SKM-1 (cell line): ENCODE data around the gene PHB1.
"Not testable (repeated sequence)": the region's sequence is repeated elsewhere in the genome, so short reads cannot be mapped to it uniquely, and the experiment has no call there.

ENCODE experiments used
- DNase-seq: peaks from one replicate; lab custom pipeline; 2025; ENCODE audit not compliant: unreplicated experiment; lab: John Stamatoyannopoulos, UW

PHB1 gene

DNA sequence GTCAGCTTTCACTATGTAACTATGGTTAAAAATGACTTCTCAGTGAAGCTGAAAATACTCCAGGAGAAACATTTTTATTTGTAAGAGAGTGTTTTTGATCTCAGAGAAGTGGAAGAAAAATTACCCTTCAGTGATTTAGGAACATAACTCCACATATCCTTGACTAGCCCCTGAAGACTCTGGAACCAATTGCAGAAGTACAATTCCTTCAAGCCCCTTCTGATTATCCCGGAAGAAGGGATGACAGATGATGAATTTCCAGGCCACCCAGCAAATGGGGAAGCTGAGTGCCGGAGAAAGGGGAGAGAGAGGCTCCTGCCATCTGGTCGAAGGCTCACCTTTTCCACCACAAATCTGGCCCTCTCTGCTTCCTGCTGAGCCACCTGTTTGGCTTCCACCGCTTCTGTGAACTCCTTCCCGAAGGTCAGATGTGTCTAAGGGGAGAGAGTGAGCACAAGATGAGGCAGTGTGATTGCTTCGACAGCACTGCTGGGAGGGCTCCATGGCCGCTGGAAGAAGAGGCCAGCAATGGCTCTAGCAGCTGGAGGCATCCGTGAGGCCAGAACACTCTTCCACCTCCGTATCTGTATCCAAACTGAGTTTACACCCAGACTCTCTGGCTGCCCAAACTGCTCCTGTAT lies 8.1 kb downstream of the PHB1 start:
- no peak for DNase-seq

DNA sequence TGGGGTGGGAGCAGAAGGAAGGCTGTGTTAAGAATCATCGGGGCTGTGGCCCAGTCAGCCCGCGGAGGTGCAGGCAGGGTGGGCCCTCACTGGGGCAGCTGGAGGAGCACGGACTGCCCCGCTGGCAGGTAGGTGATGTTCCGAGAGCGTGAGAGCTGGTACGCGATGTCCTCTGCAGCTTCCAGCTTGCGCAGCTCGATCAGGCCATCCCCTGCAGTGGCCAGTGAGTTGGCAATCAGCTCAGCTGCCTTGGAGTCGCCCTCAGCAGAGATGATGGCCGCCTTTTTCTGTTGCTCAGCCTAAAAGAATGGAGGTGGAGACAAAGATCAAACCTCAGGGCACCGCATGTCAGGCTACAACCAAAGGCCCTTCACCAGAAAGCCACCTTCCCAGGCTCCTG lies 9.8 kb downstream of the PHB1 start:
- DNase-seq: no peak

DNA sequence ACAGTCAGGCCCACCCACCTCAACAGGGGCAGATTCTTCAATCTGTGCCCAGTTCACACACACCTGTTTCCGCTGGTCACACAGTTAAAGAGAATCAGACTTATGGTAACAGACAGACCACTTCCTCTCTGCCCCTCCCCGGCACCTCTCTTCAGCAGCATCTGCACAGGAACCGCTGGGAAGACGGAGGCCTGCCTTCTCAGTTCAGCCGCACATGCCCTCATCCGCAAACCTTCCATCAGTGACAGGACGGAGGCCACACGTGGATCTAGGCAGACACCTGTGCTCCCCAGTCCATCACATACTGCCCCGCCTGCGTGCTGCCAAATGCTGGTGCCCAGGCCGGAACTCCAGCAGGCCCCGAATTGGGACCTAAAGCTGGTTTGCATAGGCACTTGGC lies 10.3 kb downstream of the PHB1 start:
- DNase-seq: no peak

DNA sequence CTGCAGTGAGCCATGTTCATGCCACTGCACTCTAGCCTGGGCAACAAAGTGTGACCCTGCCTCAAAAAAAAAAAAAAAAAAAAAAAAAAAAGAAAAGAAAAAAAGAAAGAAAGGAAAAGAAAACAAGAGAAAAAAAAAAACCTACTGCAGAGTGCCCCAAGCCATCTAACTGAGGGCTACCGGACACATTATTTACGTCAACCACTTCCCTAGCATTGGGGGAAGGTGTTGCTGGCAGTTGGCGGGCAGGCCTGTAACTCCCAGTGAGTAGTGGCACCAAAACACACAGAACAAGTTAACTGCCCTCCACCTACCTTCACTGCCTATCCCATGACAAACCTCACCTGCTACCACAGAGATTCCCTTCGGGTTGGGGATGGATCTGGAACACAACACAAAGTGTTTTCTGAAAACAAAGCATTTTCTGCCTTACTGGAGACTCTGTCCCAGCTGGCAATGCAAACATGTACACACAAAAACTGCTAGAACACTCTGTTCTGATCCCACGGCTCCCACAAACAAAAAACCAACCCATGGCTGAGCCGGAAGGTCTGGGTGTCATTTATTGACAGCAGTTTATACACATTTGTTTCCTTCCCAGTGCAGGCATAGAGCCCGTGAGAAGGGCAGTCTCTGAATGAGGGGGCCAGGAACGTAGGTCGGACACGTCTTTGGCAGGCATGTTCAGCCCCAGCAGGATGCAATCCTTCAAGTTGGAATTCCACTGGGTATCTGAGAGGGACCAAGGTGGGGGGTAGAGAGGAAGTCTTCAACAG lies 11.0 kb downstream of the PHB1 start:
- DNase-seq: no peak

DNA sequence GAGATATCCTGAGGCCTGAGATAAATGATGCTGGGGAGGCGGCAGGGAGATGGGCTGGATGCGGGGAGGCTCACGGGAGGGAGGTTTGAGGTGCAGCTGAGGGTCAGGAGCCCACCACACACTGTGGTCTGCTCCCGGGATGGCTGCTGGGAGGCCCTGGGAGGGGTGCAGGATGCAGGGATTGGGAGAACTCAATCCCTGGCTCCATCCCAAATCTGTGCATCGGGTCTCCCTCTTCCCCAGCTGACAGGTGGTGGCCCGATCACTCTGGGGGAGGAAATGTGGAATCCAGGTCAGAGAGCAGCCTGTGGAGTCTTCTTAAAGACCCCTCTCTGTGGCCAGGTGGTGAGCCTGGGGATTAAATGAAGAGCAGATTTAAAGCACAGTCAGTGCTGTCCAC lies 12.0 kb downstream of the PHB1 start:
- DNase-seq: no peak

DNA sequence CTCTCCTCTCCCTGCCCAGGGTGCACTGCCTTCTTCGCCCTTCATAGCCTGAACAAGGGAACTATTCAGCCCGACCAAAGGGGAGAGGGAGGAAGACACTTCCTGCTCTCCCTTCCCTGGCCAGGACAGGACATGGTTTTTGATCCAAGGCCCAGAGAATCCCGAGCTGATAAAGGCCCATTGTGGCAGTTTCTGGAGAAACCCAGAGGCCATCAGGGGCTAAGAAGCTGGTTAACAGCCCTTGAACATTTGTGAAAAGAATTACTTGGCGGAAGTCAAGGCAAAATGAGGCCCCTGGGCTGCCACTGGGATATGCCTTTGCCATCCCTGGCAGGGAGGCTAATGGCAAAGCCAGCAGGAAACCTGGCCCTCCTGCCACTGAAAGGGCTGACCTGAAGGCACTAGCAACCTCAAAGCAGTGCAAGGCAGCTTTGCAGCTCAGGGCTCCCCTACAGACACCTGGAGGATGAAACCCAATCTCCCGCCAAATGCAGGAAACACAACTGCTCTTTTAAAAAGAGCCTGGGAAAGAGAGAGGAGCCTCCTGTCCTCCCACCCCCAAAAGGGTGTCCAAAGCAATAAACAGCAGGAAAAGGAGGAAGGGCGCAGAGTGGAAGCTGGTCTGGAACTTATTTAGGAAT lies 12.6 kb downstream of the PHB1 start:
- no peak for DNase-seq

DNA sequence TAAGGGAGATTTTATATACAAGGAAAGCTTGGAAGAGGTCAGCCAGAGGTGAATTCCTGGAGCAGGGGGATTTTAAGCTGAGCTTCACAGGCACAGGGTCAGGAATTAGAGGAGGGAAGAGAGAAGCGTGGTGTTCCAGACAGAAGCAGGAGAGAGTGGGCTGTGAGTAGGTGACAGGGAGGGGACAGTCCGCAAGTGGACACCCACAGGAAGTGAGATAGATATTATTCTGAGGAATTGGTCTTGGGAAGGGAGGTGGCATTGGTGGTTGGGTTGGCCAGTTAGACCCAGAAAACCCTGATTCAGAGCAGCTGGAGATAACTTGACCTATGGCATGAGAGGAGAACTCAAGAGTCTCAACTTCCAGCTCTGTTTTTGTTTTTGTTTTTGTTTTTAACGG lies 14.7 kb downstream of the PHB1 start:
- no peak for DNase-seq

DNA sequence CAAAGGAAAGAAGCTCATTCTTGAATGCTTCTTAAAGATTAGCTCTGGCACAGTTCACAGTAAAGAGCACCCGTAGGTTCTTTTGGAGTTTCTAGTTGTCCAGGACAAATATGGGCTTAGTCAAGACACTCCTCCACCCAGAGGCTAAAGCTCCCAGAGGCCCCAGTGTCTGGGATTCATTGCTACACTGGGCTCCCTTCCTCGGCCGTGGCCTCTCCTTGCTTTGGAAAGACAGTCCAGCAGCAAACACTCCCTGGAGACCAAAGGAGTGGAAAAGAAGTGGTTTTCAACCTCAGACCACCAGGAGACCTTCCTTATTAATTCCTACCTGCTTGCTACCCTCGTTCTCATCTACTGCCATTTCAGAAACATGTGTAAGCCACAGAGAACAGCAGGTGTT lies 17.1 kb downstream of the PHB1 start:
- no peak for DNase-seq

DNA sequence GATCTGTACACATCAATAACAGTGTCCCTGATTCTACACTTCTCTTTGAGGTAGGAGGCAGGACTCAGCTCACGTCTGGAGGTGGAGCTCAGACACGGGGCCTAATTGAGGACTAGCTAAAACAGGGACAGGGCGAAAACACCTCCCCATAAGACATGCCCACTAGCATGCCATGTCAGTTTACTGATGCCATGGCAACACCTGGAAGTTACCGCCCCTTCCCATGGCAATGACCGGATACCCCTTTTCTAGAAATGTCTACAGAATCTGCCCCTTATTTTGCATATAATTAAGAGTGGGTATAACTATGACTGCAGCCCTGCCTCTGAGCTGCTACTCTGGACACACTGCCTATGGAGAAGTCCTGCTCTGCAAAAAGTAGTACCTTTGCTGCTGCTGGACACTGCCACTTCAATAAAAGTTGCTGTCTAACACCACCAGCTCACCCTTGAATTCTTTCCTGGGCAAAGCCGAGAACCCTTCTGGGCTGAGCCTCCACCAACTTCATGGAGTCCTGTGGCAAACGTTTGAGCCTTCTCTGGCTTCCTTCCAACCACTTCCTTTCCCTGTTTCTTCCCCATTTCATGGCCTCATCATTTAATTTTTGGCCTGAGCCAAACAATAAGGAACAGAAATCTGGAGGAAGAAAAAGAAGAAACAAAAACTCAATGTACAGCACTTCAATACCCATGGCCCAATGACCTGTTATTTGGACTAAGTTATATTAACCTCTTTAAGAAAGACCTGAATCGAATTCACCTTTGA lies 21.0 kb downstream of the PHB1 start:
- peak; percentile 38 for DNase-seq

DNA sequence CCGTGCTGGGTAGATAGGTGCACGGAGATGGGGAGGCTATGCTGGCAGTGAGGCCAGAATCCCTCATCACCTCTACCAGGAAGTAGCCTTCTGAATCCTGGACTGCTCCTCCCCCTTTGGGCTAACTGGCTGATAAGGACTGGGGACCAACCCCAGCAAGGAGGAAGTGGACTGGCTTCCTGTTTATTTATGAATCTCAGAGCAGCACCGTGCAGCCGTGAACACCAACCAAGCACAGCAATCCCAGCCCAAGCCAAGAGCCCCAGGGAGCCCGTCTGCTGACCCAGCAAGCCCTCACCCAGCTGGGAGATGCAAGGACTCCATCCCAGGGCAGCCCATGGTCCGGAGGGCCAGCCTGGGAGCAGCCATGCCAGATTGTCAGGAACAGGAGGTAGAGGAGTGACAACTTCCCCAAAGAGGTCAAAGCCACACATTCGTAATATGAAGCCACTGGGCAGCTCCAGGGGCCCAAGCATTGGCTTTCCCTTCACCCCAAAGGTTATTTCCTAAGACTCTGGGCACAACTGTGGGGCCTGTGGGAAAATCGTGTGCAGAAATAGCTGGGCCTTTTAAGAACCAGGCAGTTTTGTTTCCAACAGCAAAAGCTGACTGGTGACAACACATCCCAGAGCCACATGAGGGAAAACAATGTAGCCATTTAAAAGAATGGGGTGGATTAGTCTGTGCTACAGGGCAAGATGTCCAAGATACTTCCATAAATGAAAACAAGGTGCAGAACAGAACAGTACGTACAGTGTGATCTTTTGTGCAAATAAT lies 23.9 kb downstream of the PHB1 start:
- DNase-seq: peak; percentile 89

DNA sequence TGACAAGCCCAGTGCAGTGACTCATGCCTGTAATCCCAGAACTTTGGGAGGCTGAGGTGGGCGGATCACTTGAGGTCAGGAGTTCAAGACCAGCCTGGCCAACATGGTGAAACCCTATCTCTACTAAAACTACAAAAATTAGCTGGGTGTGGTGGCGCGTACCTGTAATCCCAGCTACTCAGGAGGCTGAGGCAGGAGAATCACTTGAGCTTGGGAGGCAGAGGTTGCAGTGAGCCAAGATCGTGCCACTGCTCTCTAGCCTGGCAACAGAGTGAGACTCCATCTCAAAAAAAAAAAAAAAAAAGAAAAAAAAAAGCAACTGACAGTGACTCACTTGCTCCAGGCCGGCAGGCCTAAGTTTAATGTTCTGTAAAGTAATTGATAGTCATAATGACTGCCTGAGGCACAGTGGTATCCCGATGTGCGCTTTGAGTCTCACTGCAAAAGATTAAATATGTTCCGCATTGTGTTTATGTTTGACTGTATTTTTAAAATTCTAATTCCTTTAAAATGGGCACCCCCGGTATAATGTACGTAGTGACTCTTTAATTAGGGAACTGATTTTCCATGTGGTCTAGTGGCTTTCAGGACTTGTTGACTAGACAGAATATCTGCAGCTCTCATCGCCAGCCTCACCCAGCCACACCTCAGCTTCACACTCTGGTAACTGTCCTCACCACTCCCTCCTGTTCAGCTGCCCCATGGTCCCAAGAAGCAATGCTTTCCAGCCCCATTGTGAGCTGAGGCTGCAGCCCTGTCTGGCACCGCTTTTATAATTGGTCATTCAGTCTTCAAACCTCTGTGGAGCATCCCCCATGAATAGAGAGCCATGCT lies 25.0 kb downstream of the PHB1 start:
- not testable (repeated sequence) for DNase-seq

DNA sequence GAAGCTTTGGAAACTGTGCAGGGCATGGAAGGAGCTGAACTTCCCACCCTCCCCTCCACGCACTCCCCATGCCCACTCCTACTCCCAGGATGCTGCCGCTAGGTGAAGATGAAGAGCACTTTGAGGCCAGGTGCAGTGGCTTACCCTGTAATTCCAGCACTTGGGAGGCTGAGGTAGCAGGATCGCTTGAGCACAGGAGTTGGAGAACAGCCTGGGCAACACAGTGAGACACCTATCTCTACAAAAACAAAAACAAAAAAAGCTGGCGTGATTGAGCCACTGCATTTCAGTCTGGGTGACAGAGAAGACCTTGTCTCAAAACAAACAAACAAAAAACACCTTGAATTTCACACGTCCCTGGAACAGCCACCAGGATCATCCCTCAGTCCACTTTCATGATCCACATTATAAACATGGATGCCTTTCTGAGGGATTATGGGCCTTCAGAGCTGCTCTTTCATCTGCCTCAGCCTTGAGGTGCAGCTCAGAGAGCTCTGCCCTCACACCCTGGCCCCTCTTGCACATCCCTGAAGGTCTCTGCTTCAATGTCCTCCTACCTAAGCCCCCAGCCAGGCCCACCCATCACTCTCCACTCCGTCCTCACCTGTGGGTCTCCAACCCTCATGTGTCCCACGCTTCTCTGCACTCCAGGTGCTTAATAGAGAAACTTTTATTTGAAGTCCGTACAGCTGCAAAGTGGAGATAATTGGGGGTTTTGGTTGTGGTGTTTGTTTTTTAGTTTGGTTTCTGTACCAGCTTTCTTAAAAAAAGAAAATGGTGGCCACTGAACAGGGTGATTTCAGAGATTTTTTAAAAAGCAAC lies 25.8 kb downstream of the PHB1 start:
- DNase-seq: no peak

DNA sequence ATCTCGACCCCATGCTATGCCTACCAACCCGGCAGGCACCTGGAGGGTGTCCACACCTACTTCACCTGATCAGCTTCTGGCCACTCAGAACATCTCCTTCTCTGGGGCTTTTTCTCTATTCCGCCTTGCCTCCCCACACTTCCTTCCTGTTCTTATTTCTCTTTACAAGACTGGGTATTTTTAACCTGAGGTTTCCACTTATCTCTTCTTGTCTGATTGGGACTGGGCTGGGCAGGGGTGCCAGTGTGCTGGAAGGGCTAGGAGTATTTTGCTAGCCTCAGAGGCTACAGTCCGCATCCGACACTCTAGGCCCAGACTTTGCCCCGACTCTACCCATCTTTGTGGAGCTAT lies 26.4 kb downstream of the PHB1 start:
- peak; percentile 51 for DNase-seq

DNA sequence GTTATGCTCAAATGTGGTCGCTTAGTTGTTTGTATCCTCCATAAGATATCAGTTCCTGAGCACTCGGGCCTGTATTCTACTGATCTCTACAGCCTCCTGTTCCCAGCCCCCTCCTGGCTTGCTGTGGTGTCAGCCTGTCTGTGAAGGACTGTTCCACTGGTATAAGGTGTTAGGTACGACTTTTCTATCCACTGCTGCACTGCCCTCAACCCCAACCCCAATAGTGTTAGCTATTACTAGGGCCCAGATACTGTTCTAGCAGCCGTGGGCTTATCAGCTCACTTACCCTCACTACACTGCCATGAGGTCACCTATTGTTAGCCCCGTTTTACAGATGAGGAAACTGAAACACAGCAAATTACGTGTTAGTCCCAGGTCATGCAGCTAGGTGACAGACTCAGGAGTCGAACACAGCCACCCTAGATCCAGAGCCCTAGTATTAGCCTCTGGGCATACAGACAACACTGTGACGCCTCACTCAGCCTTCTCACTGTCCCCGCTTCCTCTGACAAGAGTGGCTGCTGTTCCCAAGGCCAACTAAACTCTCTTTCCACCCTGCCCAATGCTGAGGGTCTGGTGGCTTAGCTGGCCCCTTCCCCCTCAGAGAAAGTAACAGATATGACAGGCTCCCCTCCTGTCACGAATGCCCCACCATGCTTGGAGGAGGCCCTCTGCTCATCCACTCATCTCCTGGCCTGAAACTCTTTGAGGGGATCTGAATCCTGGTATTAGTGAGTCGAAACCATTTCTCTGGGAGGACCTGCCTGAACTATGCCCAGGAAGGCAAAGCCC lies 27.0 kb downstream of the PHB1 start:
- no peak for DNase-seq

DNA sequence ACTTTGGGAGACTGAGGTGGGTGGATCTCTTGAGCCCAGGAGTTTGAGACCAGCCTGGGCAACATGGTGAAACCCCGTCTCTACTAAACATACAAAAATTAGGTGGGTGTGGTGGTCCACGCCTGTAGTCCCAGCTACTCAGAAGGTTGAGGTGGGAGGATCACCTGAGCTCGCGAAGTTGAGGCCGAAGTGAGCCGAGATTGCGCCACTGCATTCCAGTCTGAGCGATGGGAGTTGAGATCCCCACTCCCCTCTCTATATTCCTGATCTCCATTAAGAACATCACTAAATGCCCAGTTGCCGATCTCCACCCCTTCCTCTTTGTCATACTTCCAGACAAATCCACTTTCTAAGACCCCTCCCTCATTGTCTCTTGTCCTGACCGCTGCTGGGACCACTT lies 28.3 kb downstream of the PHB1 start:
- DNase-seq: no peak

DNA sequence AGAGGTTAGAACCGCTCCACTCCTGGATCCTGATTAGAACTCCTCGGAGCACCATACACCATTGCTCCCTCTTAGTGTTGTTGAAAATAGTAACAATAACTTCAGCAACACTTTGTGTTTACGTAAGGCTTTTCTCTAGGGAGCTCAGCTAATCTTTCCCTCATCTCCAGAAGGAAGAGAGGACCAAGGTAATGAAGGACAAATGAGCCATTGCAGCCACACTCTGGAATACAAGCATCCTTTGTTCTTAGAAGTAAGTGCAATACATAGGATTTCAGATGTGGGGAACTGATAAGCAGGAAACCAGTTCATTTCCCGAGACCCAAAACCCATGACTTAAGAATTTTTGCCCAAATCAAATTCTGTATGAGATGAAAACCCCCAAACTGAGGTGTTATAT lies 29.7 kb downstream of the PHB1 start:
- DNase-seq: no peak

DNA sequence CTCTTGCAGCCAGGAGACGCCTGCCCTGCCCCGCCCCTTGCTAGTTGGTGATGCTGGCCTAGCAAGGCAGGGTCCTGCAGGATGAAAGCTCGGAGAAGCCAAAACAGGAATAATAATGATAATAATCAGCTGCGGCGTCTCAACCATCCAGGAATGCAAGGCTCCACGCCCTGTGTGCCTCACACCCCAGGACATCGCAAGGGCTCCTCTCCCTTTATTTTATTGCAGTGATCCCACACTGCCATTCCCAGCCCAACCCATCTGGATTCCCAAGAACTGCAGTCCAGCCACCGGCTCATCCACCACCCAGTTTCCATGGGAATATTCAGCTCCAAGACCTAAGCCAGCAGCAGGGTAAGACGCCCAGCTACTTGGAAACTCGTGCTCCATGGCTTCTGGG lies 31.6 kb downstream of the PHB1 start:
- DNase-seq: no peak

DNA sequence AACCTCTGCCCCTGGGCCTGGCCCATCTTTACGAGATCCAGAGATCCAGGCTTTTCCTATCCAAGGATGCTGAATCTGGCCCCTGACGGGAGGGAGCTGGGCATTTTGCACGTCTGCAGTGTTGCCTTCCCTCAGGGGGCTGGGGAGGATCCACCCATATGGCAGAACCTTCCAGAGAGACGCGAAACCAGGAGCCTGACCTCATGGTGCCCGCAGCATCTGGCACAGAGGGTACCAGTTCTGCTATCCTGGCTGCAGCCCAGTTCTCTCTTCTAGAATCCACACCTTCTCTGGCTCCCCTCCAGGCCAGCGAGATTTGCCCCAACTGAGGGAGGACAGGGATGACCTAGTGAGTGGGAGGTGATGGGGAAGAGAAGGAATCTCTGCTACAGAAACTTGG lies 32.1 kb downstream of the PHB1 start:
- DNase-seq: no peak
